Measurements from ENCODE around the gene PAH. TPM values are rescaled to one million over a fixed set of nuclear protein-coding genes. Genes with fewer than 3 reads are reported as not detected.

Gene PAH
- total and polyA plus RNA-seq, 2 of the 13 experiments (the other 11 are each of a cell fraction or from before 2014, with no cell fraction given): 192 to 451 TPM

- TF ChIP-seq, protein P1, sequence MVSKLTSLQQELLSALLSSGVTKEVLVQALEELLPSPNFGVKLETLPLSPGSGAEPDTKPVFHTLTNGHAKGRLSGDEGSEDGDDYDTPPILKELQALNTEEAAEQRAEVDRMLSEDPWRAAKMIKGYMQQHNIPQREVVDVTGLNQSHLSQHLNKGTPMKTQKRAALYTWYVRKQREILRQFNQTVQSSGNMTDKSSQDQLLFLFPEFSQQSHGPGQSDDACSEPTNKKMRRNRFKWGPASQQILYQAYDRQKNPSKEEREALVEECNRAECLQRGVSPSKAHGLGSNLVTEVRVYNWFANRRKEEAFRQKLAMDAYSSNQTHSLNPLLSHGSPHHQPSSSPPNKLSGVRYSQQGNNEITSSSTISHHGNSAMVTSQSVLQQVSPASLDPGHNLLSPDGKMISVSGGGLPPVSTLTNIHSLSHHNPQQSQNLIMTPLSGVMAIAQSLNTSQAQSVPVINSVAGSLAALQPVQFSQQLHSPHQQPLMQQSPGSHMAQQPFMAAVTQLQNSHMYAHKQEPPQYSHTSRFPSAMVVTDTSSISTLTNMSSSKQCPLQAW (CRISPR knock-in tag; IDR thresholded peaks at IDR 0.05): no peak
- TF ChIP-seq, protein P2, sequence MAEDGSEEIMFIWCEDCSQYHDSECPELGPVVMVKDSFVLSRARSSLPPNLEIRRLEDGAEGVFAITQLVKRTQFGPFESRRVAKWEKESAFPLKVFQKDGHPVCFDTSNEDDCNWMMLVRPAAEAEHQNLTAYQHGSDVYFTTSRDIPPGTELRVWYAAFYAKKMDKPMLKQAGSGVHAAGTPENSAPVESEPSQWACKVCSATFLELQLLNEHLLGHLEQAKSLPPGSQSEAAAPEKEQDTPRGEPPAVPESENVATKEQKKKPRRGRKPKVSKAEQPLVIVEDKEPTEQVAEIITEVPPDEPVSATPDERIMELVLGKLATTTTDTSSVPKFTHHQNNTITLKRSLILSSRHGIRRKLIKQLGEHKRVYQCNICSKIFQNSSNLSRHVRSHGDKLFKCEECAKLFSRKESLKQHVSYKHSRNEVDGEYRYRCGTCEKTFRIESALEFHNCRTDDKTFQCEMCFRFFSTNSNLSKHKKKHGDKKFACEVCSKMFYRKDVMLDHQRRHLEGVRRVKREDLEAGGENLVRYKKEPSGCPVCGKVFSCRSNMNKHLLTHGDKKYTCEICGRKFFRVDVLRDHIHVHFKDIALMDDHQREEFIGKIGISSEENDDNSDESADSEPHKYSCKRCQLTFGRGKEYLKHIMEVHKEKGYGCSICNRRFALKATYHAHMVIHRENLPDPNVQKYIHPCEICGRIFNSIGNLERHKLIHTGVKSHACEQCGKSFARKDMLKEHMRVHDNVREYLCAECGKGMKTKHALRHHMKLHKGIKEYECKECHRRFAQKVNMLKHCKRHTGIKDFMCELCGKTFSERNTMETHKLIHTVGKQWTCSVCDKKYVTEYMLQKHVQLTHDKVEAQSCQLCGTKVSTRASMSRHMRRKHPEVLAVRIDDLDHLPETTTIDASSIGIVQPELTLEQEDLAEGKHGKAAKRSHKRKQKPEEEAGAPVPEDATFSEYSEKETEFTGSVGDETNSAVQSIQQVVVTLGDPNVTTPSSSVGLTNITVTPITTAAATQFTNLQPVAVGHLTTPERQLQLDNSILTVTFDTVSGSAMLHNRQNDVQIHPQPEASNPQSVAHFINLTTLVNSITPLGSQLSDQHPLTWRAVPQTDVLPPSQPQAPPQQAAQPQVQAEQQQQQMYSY (CRISPR knock-in tag; IDR thresholded peaks at IDR 0.05): 0 out of 2 replicates have a peak, but pooled peaks have one; percentile 28
- TF ChIP-seq KDM2A (CRISPR knock-in tag; IDR thresholded peaks at IDR 0.05; ENCODE audit: borderline replicate concordance, low read depth) (no peak), JDP2 (CRISPR knock-in tag; IDR thresholded peaks at IDR 0.05; ENCODE audit: borderline replicate concordance) (no peak), ZNF747 (CRISPR knock-in tag; IDR thresholded peaks at IDR 0.05; ENCODE audit: borderline replicate concordance) (peak; percentile 20; the same call in 1 of the 2 replicates), AFF4 (CRISPR knock-in tag; IDR thresholded peaks at IDR 0.05) (0 out of 2 replicates have a peak, but pooled peaks have one; percentile 49), ZSCAN21 (CRISPR knock-in tag; IDR thresholded peaks at IDR 0.05; ENCODE audit: borderline replicate concordance) (no peak), ZNF768 (CRISPR knock-in tag; IDR thresholded peaks at IDR 0.05) (peak; percentile 90; the same call in 1 of the 2 replicates), MLLT10 (CRISPR knock-in tag; IDR thresholded peaks at IDR 0.05) (0 out of 2 replicates have a peak, but pooled peaks have one; percentile 75), NCOA2 (CRISPR knock-in tag; IDR thresholded peaks at IDR 0.05) (no peak), ZSCAN20 (CRISPR knock-in tag; IDR thresholded peaks at IDR 0.05; ENCODE audit: borderline replicate concordance) (no peak), ZNF30 (CRISPR knock-in tag; IDR thresholded peaks at IDR 0.05) (no peak), ZNF253 (CRISPR knock-in tag; IDR thresholded peaks at IDR 0.05; ENCODE audit: borderline replicate concordance) (no peak), SNAPC2 (CRISPR knock-in tag; IDR thresholded peaks at IDR 0.05) (no peak), NR3C1 (CRISPR knock-in tag; IDR thresholded peaks at IDR 0.05) (no peak), KDM1A (CRISPR knock-in tag; IDR thresholded peaks at IDR 0.05) (no peak), YEATS4 (CRISPR knock-in tag; IDR thresholded peaks at IDR 0.05; ENCODE audit: borderline replicate concordance) (peak; percentile 22; the same call in 1 of the 2 replicates), ZNF761 (CRISPR knock-in tag; conservative IDR thresholded peaks at IDR 0.05) (0 out of 2 replicates have a peak, but pooled peaks have one; percentile 3)
- TF ChIP-seq, protein P3, sequence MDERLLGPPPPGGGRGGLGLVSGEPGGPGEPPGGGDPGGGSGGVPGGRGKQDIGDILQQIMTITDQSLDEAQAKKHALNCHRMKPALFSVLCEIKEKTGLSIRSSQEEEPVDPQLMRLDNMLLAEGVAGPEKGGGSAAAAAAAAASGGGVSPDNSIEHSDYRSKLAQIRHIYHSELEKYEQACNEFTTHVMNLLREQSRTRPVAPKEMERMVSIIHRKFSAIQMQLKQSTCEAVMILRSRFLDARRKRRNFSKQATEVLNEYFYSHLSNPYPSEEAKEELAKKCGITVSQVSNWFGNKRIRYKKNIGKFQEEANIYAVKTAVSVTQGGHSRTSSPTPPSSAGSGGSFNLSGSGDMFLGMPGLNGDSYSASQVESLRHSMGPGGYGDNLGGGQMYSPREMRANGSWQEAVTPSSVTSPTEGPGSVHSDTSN (CRISPR knock-in tag; IDR thresholded peaks at IDR 0.05): no peak
These were observed 605 bp downstream of the PAH start (continued) for GRCh38 chr12:102916252-102917025.

Measured in HepG2 (cell line).